ENCODE data around the gene VWF. TPM values are rescaled to one million over a fixed set of nuclear protein-coding genes. Genes with fewer than 3 reads are reported as not detected.
A peak's percentile ranks its signal among the peaks of the same experiment; 100 is the strongest.

VWF gene
- total and polyA plus RNA-seq, 2 donors (not counting 1 experiment from before 2014, with no cell fraction given): not detected

DNA sequence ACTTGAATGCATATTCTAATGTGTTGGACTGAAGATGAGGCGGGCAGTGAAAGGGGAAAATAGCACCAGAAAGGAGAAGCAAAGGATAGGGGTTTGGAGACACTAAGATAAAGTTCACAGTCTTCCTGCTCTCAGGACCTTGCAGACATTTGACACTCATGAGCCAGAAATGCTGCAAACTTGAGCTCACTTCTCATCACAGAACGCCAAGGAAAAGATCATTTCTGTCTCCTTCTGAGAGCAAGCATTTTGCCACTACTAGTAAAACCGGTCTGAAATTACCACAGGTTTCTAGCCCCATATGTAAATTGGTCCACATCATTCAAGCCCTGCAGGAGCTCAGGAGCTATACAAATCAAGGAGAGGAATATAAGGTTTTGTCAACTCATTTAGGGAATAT lies 134.8 kb downstream of the VWF start:
- Mint-ChIP-seq H3K9me3 (ENCODE audit: insufficient read depth) (no peaks in the 10 kb centered on the region), H3K4me1 (peaks cover 3% of the 10 kb centered on the region), H3K4me3 (no peak overlapping the region), H3K27ac (no peak overlapping the region), H3K27me3 (peaks cover 5% of the 10 kb centered on the region)
- no peak for TF ChIP-seq CTCF (IDR thresholded peaks at IDR 0.05)
- TF ChIP-seq EZH2 (IDR thresholded peaks at IDR 0.05; ENCODE audit: borderline replicate concordance, insufficient read depth, low read depth, low read length, poor library complexity, severe bottlenecking): no peak
- intact Hi-C loops (cut with micrococcal nuclease): loop anchor here (10.0 kb wide), 1 partner anchor 565 kb away; the partner anchor contains the start of gene IFFO1
- DNase-seq (no peak), ATAC-seq (ENCODE audit: low read depth) (no peak)
- Histone ChIP-seq H3K79me2 (ENCODE audit: control insufficient read depth, insufficient read depth, low read length) (no peaks in the 10 kb centered on the region), H3K27ac (ENCODE audit: low read length in 2 of 2) (no peak overlapping the region), H3K4me1 (ENCODE audit: control insufficient read depth in 2 of 2, insufficient read depth in 2 of 2, low read length in 2 of 2) (peaks cover 0 to 5% of the 10 kb centered on the region in 2 donors), H3K4me2 (replicated peaks; ENCODE audit: low read depth, low read length, poor library complexity, severe bottlenecking) (no peak overlapping the region), H3K9ac (ENCODE audit: low read length) (no peak overlapping the region), H3K9me3 (ENCODE audit: control extremely low read depth in 1 of 3, control insufficient read depth in 2 of 3, insufficient read depth in 1 of 3, low read length in 2 of 3) (no peaks in the 10 kb centered on the region), H2AFZ (ENCODE audit: insufficient read depth, low read depth, low read length, poor library complexity, severe bottlenecking) (no peak overlapping the region), H3K4me3 (ENCODE audit: control extremely low read depth in 1 of 5, extremely low read depth in 1 of 5, insufficient read depth in 1 of 5, low read depth in 2 of 5, low read length in 4 of 5) (no peak overlapping the region), H4K20me1 (ENCODE audit: control insufficient read depth, insufficient read depth, low read length, poor library complexity, severe bottlenecking) (no peaks in the 10 kb centered on the region), H3K27me3 (replicated peaks in 1 of 4; ENCODE audit: control extremely low read depth in 1 of 4, control insufficient read depth in 3 of 4, insufficient read depth in 4 of 4, low read length in 3 of 4) (peaks cover 0 to 3% (median 1%) of the 10 kb centered on the region in 4 experiments), H3K36me3 (replicated peaks in 1 of 2; ENCODE audit: control extremely low read depth in 1 of 2, control insufficient read depth in 1 of 2, extremely low read depth in 1 of 2, insufficient read depth in 2 of 2, low read length in 1 of 2) (no peaks in the 10 kb centered on the region)
- CTCF ChIA-PET: interaction anchor here (1.1 to 5.5 kb wide), 12 partner anchors 8 to 476 kb away, joined by 3 to 96 read pairs (median 5); no protein-coding TSS in a partner anchor
- WGBS (ENCODE audit: insufficient coverage): 97% methylated on average over 3 of the region's 3 CpGs
- POLR2A ChIA-PET: no interaction called here

GRCh38 chr12:5988659-5989116 lies 135.8 kb downstream of the VWF start:
- Histone ChIP-seq H3K4me1 (ENCODE audit: control insufficient read depth in 2 of 2, insufficient read depth in 2 of 2, low read length in 2 of 2) (peaks cover 0 to 5% of the 10 kb centered on the region in 2 donors), H3K9ac (ENCODE audit: low read length) (no peak overlapping the region), H3K4me2 (replicated peaks; ENCODE audit: low read depth, low read length, poor library complexity, severe bottlenecking) (no peak overlapping the region), H3K27me3 (replicated peaks in 1 of 4; ENCODE audit: control extremely low read depth in 1 of 4, control insufficient read depth in 3 of 4, insufficient read depth in 4 of 4, low read length in 3 of 4) (peaks cover 0 to 3% (median 1%) of the 10 kb centered on the region in 4 experiments), H3K36me3 (replicated peaks in 1 of 2; ENCODE audit: control extremely low read depth in 1 of 2, control insufficient read depth in 1 of 2, extremely low read depth in 1 of 2, insufficient read depth in 2 of 2, low read length in 1 of 2) (no peaks in the 10 kb centered on the region), H3K9me3 (ENCODE audit: control extremely low read depth in 1 of 3, control insufficient read depth in 2 of 3, insufficient read depth in 1 of 3, low read length in 2 of 3) (no peaks in the 10 kb centered on the region), H4K20me1 (ENCODE audit: control insufficient read depth, insufficient read depth, low read length, poor library complexity, severe bottlenecking) (no peaks in the 10 kb centered on the region), H3K27ac (ENCODE audit: low read length in 2 of 2) (no peak overlapping the region), H2AFZ (ENCODE audit: insufficient read depth, low read depth, low read length, poor library complexity, severe bottlenecking) (peak overlapping the region; percentile 63), H3K79me2 (ENCODE audit: control insufficient read depth, insufficient read depth, low read length) (no peaks in the 10 kb centered on the region), H3K4me3 (ENCODE audit: control extremely low read depth in 1 of 5, extremely low read depth in 1 of 5, insufficient read depth in 1 of 5, low read depth in 2 of 5, low read length in 4 of 5) (no peak overlapping the region)
- Mint-ChIP-seq H3K9me3 (ENCODE audit: insufficient read depth) (no peaks in the 10 kb centered on the region), H3K27ac (no peak overlapping the region), H3K4me3 (no peak overlapping the region), H3K27me3 (no peaks in the 10 kb centered on the region), H3K4me1 (peaks cover 3% of the 10 kb centered on the region)
- TF ChIP-seq CTCF (IDR thresholded peaks at IDR 0.05) (peak; percentile 95), EZH2 (IDR thresholded peaks at IDR 0.05; ENCODE audit: borderline replicate concordance, insufficient read depth, low read depth, low read length, poor library complexity, severe bottlenecking) (no peak)
- CTCF ChIA-PET: interaction anchor here (0.5 to 5.5 kb wide), 23 partner anchors 8 to 477 kb away, joined by 3 to 96 read pairs (median 5); no protein-coding TSS in a partner anchor
- POLR2A ChIA-PET: no interaction called here
- intact Hi-C loops (cut with micrococcal nuclease): loop anchor here (1.0 to 10.0 kb wide), 2 partner anchors 52 to 566 kb away; partner anchors contain the start of gene IFFO1
- peak; percentile 89 for ATAC-seq (ENCODE audit: low read depth)
- DNase-seq: peak; percentile 70
- WGBS (ENCODE audit: insufficient coverage): 4% methylated on average over 8 of the region's 10 CpGs
